ENCODE data around the gene CFAP53. TPM values are rescaled to one million over a fixed set of nuclear protein-coding genes. Genes with fewer than 3 reads are reported as not detected.

The CFAP53 gene
- total and polyA plus RNA-seq, 8 donors = 0.20 to 6.3 (median 3.5) TPM

- ATAC-seq (peak; percentile 29), DNase-seq (no peak)
- Histone ChIP-seq H3K27ac (no peak overlapping the region), H3K4me3 (peak overlapping the region; percentile 38 to 42), H3K4me1 (peaks cover 0 to 7% of the 10 kb centered on the region in 2 donors), H3K27me3 (peaks cover 41 to 83% of the 10 kb centered on the region in 2 donors), H3K36me3 (no peaks in the 10 kb centered on the region), H3K9me3 (no peaks in the 10 kb centered on the region)
- TF ChIP-seq CTCF (IDR thresholded peaks at IDR 0.05) = no peak
- intact Hi-C loops (cut with DNase I) = no loop called here
Measured at GRCh38 chr18:50192995-50193795, 73.1 kb downstream of the CFAP53 start.

DNA sequence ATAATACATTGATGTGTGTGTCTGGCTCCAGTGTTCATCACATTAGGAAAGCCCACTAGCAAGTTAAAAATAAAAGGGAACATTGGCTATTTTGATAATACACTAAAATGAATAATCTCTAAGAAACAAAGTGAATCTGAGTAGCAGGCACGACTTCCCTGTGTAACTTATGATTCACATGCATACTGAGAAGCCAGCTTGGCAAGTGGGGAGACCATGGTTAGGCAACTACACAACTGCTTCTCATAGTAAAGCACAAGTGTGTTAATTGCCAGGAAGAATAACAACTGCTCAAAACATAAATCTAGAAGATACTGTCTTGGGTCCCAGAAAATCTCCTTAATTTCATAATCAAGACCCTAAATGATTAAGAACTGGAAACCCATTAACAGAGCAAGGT is 75.4 kb downstream of the CFAP53 start:
- intact Hi-C loops (cut with DNase I) = no loop called here
- no peak for TF ChIP-seq CTCF (IDR thresholded peaks at IDR 0.05)
- Histone ChIP-seq H3K4me3 (no peak overlapping the region), H3K36me3 (no peaks in the 10 kb centered on the region), H3K4me1 (peaks cover 0 to 7% of the 10 kb centered on the region in 2 donors), H3K9me3 (no peaks in the 10 kb centered on the region), H3K27ac (no peak overlapping the region), H3K27me3 (peaks cover 32 to 61% of the 10 kb centered on the region in 2 donors)
- ATAC-seq (no peak), DNase-seq (no peak)

GRCh38 chr18:50190236-50190635 is 76.1 kb downstream of the CFAP53 start:
- no peak for DNase-seq
- intact Hi-C loops (cut with DNase I) = no loop called here
- Histone ChIP-seq H3K36me3 (no peaks in the 10 kb centered on the region), H3K27me3 (peaks cover 25 to 54% of the 10 kb centered on the region in 2 donors), H3K27ac (no peak overlapping the region), H3K9me3 (no peaks in the 10 kb centered on the region), H3K4me3 (no peak overlapping the region), H3K4me1 (peaks cover 0 to 7% of the 10 kb centered on the region in 2 donors)
- ATAC-seq = no peak
- no peak for TF ChIP-seq CTCF (IDR thresholded peaks at IDR 0.05)

GRCh38 chr18:50189160-50189559 is 77.1 kb downstream of the CFAP53 start:
- peaks cover 16 to 44% of the 10 kb centered on the region in 2 donors for H3K27me3 ChIP-seq

More at GRCh38 chr18:50189160-50189559, 77.1 kb downstream of the CFAP53 start:
- no peak for TF ChIP-seq CTCF (IDR thresholded peaks at IDR 0.05)
- H3K27ac ChIP-seq = no peak overlapping the region
- H3K4me3 ChIP-seq = no peak overlapping the region
- no peak for ATAC-seq
- no peaks in the 10 kb centered on the region for H3K4me1 ChIP-seq
- no peak for DNase-seq
- no peaks in the 10 kb centered on the region for H3K36me3 ChIP-seq
- H3K9me3 ChIP-seq = no peaks in the 10 kb centered on the region
- intact Hi-C loops (cut with DNase I) = no loop called here
